IMR-90 (cell line): ENCODE measurements around the gene NEAT1.

Experiments
- BHLHE40 ChIP-seq: fragments of 150-350 bp; IDR thresholded peaks from 2 replicates; pipeline ENCODE4 v1.6.1; 2016; ENCODE audit warnings: mild to moderate bottlenecking, low read depth, low read length
- CEBPB ChIP-seq: IDR thresholded peaks from 2 replicates; pipeline ENCODE4 v1.6.1; 2012; ENCODE audit warnings: low read depth, low read length, improper control_type of control experiment
- CTCF ChIP-seq: conservative IDR thresholded peaks from 2 replicates; pipeline ENCODE4 v1.5.1; 2012; ENCODE audit warnings: mild to moderate bottlenecking, low read depth, low read length, improper control_type of control experiment
- ELK1 ChIP-seq: fragments of 150-350 bp; IDR thresholded peaks from 2 replicates; pipeline ENCODE4 v1.6.1; 2016; ENCODE audit warnings: low read depth, mild to moderate bottlenecking, low read length, moderate library complexity, borderline replicate concordance
- FOS ChIP-seq: fragments of 150-350 bp; IDR thresholded peaks from 2 replicates; pipeline ENCODE4 v1.6.1; 2016; ENCODE audit warnings: low read depth, low read length
- MAFK ChIP-seq: IDR thresholded peaks from 2 replicates; pipeline ENCODE4 v1.6.1; 2012; ENCODE audit warnings: low read depth, low read length, improper control_type of control experiment
- MXI1 ChIP-seq: IDR thresholded peaks from 2 replicates; pipeline ENCODE4 v1.6.1; 2012; ENCODE audit warnings: low read depth, mild to moderate bottlenecking, low read length, moderate library complexity, borderline replicate concordance
- POLR2A ChIP-seq: IDR thresholded peaks from 2 replicates; pipeline ENCODE4 v1.6.1; 2012; ENCODE audit warnings: mild to moderate bottlenecking, low read depth, low read length

- TF ChIP-seq CTCF (no peak), ELK1 (no peak), POLR2A (no peak), MXI1 (no peak), CEBPB (no peak), BHLHE40 (no peak), FOS (no peak), MAFK (no peak)
Observed at GRCh38 chr11:65392186-65392829, 30.3 kb upstream of the NEAT1 start.
